ENCODE measurements around the gene CWH43.
"Not testable (repeated sequence)": the region's sequence is repeated elsewhere in the genome, so short reads cannot be mapped to it uniquely, and the experiment has no call there.

The CWH43 gene

GRCh38 chr4:48974979-48975640 is 11.0 kb upstream of the CWH43 start:
- DNase-seq (ENCODE audit: low spot score), result no peak
- FAIRE-seq, result no peak

- DNase-seq (ENCODE audit: low spot score) (no peak), FAIRE-seq (no peak)
These were observed 10.0 kb upstream of the CWH43 start for GRCh38 chr4:48976041-48976440.

GRCh38 chr4:48979914-48980579 is 6.0 kb upstream of the CWH43 start:
- FAIRE-seq (peak; percentile 17), DNase-seq (ENCODE audit: low spot score) (no peak)

- DNase-seq (ENCODE audit: low spot score); FAIRE-seq: not testable (repeated sequence)
These were observed 2.1 kb upstream of the CWH43 start for GRCh38 chr4:48984005-48984404.

- FAIRE-seq (no peak), DNase-seq (ENCODE audit: low spot score) (no peak)
These were observed 486 bp upstream of the CWH43 start for GRCh38 chr4:48985602-48985975.

DNA sequence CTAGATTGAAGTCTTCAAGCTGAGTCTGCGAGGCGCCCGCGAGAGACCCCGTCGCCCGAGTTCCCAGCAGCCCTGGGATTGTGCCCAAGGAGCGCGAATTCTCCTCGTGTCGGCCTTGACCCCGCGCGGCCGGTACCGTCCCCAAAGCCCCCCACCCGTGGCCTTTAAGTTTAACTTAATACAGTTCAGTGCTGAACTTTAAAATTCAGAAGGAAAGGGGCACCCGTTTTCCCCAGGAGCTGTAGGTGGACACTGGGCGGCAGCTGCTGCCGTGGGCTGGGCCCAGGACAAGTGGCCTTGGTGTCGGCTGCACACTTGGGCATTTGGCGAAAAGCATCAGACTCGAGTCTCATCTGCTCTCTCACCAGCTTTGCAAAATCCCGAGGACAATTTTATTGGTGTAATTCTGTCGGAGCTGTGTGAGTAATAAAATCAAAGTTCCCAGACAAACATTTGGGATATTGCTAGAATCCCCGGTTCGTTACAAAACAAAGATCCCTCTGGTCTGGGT is 634 bp downstream of the CWH43 start:
- FAIRE-seq (no peak), DNase-seq (ENCODE audit: low spot score) (no peak)

GRCh38 chr4:48989461-48990203 is 3.6 kb downstream of the CWH43 start:
- FAIRE-seq, result no peak
- DNase-seq (ENCODE audit: low spot score), result no peak

DNA sequence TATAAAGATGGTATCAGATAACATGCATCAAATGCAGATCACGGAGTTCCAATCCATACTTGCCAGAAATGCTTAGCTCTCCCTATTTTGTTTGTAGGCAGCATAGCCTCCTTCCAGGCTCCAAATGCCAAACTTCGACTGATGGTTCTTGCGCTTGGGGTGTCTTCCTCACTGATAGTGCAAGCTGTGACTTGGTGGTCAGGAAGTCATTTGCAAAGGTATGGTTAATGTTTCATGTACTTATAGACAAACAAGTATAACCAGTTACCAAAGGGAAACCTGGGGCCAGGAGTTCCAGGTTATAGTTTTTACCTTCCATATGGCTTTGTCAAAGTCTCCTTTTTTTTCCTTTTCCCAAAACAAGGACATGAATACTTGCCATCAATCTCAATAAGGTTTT is 5.3 kb downstream of the CWH43 start:
- FAIRE-seq, result no peak
- no peak for DNase-seq (ENCODE audit: low spot score)

GRCh38 chr4:48997962-48998361 is 11.9 kb downstream of the CWH43 start:
- DNase-seq (ENCODE audit: low spot score) (no peak), FAIRE-seq (no peak)

GRCh38 chr4:48998440-48998839 is 12.4 kb downstream of the CWH43 start:
- FAIRE-seq (peak; percentile 50), DNase-seq (ENCODE audit: low spot score) (no peak)

DNA sequence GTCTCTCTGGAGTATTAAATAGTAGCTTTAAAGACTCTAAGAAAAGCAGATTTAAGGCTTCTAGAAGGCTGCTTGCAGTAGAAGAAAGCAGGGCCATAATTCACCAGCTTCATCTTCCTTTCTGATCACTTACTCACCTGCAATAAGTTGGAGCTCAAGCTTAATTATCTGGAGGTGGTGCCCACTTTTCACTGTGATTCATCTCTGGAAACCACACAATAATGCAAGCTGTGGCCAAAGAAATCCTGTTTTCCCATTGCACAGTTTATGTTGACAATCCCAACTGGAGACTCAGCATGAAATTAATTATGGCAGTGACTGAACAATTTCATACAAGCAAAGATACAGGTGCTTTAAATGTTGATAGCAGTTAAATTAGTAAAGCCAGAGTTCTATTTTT is 14.7 kb downstream of the CWH43 start:
- FAIRE-seq (no peak), DNase-seq (ENCODE audit: low spot score) (no peak)

DNA sequence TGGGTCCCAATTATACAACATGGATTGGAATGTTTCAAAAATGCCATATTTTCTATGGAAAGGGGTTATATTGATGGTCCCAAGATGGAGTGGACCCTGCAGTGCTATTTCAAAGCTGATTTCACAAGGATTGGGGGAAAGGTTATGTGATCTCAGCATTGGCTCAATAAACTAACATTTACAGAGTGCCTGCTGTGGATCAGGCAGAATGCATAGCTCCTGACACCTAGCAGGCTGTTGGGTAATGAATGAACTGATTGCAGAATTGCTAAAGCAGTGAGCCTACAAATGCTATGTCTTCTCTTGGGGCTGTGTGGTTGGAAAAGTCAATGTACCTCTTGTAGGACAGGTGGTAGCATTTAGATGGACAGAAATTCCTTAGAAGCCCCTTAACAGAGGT is 16.9 kb downstream of the CWH43 start:
- DNase-seq (ENCODE audit: low spot score) (no peak), FAIRE-seq (peak; percentile 77)

GRCh38 chr4:49018718-49019295 is 32.7 kb downstream of the CWH43 start:
- no peak for DNase-seq (ENCODE audit: low spot score)
- FAIRE-seq, result no peak

DNA sequence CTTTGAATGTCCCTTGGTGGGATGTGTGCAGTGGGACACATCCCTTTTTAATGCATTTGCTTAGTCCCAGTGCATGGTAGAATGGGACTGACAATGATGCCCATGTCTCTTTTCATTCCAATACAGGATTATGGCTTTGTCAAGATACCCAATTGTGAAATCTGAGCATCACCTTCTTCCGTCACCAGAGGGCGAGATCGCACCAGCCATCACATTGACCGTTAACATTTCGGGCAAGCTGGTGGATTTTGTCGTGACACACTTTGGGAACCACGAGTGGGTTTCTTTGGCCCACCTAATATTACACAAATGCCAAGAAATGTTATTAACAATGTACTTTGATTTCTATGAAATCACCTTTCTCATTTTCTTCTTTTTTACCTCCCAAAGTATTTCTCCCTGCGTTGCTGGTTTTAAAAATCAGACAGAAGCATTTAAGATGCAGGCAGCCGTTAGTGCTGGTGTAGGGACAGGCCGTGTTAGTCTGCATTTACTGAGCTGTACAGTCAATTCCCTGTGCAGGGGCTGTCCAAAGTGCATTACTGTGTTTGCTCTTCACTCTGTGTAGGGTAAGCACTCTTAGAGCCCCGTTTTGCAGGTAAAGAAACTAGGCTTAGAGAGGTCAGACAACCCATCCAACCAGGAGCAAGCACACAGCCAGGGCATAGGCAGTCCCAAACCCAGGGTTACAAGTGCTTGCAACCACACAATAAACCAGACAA is 46.5 kb downstream of the CWH43 start:
- DNase-seq (ENCODE audit: low spot score) (peak; percentile 70), FAIRE-seq (peak; percentile 92)

DNA sequence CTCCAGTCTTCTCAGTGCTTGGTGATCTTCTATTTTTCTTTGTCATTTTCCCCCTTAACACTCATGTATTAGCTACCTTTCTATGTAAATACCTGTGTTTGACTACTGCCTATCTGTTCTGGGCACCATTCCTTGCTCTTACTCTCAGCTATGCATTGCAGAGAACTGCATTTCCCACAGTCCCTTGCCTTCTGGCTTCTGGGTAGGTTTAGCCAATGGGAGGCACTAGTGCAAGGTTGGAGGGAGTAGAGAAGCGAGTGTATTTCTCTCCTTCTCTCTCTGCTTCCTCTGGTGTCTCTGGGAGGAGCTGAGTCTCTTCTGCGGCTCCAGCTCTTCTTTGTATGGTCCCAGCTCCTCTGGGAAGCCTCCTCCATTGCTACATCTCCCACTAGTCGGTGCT is 50.5 kb downstream of the CWH43 start:
- DNase-seq (ENCODE audit: low spot score), result no peak
- FAIRE-seq, result no peak

DNA sequence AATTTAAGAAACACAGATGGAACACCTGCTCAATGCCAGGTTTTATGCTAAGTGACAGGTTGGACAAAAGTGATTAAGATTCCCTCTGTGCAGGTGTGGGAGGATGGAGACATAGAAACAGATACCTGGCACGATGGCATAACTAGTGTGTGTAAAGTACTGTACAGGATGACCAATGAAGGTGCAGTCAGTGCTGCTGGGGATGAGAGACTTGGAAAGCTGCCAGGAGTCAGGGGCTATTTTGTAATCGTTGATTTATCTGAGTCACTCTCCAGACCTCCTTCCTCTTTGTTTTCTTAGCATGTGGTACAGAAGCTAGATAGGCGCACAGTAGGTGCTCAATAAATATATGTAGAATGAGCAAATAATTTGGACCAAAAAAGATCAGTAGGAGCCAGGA is 58.2 kb downstream of the CWH43 start:
- FAIRE-seq, result peak; percentile 35

DNA sequence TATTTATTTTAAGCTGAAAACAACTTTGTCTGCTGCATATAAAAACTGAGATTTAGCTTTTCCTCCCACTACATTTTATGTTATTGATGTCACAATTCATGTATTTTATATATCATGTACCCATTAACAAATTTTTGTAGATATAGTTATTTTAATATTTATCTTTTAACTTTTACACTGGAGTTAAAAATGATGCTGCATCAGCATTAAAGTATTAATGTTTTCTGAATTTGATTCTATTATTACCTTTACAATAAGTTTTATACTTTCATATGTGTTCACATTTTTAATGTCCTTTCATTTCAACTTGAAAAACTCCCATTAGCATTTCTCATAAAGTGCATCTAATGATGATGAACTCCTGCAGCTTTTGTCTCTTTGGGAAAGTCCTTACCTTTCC is 72.2 kb downstream of the CWH43 start:
- FAIRE-seq (no peak), DNase-seq (ENCODE audit: low spot score) (no peak)

More for the DNA sequence above, 58.2 kb downstream of the CWH43 start:
- DNase-seq (ENCODE audit: low spot score), result no peak

DNA sequence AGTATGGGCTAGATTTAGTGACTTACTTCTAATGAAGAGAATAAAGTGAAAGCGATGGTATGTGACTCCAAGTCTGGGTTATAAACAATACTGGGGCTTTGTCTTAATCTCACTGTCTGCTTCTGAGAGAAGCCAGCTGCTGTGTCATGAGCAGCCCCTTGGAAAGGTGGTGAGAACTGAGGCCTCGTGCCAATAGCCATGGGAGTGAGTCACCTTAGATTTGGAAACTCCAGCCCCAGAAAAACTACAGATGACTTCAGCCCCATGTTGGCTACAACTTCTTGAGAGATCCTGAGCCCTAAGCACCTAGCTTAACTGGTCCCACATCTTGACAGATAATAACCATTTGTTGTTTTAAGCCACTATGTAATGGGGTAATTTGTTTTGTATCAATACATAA is 77.6 kb downstream of the CWH43 start:
- peak; percentile 26 for DNase-seq (ENCODE audit: low spot score)
- FAIRE-seq, result no peak

- DNase-seq (ENCODE audit: low spot score); FAIRE-seq: not testable (repeated sequence)
These were observed 86.1 kb downstream of the CWH43 start for GRCh38 chr4:49072196-49072595.

GRCh38 chr4:49091883-49092282 is 105.8 kb downstream of the CWH43 start:
- not testable (repeated sequence) for FAIRE-seq

DNA sequence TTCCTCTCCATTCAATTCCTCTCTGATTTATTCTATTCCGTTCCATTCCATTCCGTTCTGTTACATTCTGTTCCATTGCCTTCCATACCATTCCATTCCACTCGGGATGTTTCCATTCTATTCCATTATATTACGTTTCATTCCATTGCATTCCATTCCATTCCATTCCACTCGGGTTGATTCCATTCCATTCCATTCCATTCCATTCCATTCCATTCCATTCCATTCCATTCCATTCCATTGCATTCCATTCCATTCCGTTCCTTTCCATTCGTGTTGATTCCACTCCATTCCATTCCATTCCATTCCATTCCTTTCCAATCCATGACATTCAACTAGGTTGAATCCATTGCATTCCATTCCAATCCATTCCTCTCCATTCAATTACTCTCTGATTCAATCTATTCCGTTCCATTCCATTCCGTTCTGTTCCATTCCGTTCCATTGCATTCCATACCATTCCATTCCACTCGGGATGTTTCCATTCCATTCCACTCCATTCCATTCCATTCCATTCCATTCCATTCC is 106.6 kb downstream of the CWH43 start:
- DNase-seq (ENCODE audit: low spot score); FAIRE-seq: not testable (repeated sequence)

More at GRCh38 chr4:49091883-49092282, 105.8 kb downstream of the CWH43 start:
- not testable (repeated sequence) for DNase-seq (ENCODE audit: low spot score)

All from urothelium cell line (cell line).